GM19099 (cell line): ENCODE results near the gene PTK7.
A peak's percentile ranks its signal among the peaks of the same experiment; 100 is the strongest.

Experiments
- POLR2A ChIP-seq: IDR thresholded peaks from 3 replicates; pipeline ENCODE4 v1.6.1; 2011; ENCODE audit warnings: low read depth; ENCODE audit not compliant: insufficient read length; ENCODE audit errors: extremely low read depth

The PTK7 gene

GRCh38 chr6:43050981-43051380 is 25.1 kb upstream of the PTK7 start:
- no peak for TF ChIP-seq POLR2A

GRCh38 chr6:43052225-43052841 is 23.8 kb upstream of the PTK7 start:
- TF ChIP-seq POLR2A: no peak

GRCh38 chr6:43052842-43053544 is 23.1 kb upstream of the PTK7 start:
- no peak for TF ChIP-seq POLR2A

DNA sequence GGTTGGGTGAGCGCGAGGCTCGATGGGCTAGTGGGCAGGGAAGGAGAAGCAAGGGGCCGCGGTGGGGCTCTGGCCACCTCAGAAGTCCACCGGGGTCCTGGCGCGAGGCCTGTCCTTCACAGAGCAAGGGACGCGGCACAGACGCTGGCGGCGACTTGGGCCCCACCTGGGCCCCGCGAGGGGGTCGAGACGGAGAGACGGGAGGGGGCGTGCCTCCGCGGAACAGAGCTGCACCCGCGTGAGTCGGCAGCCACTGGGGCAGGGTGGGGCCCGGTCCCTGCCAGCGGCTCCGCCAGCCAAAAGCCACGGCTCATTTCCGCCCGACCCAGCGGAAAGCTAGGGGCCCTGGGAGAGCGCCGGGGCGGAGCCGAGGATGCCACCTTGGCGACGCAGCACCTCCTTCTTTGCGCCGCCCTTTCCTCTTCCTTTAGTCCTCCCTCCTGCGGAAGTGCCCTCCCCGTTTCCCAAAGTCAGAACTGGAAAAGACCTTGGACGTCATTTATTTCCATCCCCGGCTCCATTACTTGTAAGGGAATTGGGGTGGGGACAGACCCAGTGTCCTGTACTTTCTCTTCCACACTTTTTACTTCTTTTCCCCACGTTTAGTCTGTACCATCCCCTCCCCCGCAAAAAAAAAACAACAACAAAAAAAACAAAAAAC is 22.4 kb upstream of the PTK7 start, which contains the start of gene CUL7:
Gene CUL7, minus strand, starts transcription at position 307 of the 661 bp plus-strand sequence. CDS start 1,063 bp downstream, outside the sequence.
- TF ChIP-seq POLR2A: peak; percentile 91

DNA sequence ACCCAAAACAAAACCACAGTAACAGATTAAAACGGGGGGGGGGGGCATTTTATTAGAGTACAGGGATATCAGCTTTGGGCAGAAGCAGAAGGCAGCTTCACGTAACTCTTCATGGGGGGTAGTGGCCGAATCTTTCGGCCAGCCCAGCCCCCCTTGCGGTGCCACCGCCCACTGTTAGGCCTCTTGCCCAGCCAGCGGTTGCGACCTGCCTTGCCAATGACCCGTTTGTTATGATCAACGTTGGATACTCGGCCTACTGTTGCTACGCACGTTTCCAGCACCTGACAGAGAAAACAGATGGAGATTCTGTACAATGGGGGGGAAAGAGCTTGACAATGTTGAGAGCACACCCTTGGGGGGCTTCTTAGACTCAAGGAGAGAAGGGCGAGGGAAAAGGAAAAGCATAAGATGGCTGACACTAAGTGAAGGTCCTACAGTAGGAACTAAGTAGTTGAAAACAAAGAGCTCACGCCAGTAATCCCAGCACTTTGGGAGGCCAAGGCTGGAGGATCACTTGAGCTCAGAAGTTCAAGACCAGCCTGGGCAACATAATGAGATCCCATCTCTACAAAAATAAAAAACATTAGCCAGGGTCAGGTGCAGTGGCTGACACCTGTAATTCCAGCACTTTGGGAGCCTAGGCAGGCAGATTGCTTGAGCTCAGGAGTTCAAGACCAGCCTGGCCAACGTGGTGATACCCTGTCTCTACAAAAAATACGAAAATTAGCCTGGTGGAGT is 21.7 kb upstream of the PTK7 start:
- TF ChIP-seq POLR2A: no peak

- TF ChIP-seq POLR2A: no peak
Observed at GRCh38 chr6:43055966-43056365, 20.1 kb upstream of the PTK7 start.

GRCh38 chr6:43058531-43058930 is 17.6 kb upstream of the PTK7 start:
- TF ChIP-seq POLR2A: no peak

DNA sequence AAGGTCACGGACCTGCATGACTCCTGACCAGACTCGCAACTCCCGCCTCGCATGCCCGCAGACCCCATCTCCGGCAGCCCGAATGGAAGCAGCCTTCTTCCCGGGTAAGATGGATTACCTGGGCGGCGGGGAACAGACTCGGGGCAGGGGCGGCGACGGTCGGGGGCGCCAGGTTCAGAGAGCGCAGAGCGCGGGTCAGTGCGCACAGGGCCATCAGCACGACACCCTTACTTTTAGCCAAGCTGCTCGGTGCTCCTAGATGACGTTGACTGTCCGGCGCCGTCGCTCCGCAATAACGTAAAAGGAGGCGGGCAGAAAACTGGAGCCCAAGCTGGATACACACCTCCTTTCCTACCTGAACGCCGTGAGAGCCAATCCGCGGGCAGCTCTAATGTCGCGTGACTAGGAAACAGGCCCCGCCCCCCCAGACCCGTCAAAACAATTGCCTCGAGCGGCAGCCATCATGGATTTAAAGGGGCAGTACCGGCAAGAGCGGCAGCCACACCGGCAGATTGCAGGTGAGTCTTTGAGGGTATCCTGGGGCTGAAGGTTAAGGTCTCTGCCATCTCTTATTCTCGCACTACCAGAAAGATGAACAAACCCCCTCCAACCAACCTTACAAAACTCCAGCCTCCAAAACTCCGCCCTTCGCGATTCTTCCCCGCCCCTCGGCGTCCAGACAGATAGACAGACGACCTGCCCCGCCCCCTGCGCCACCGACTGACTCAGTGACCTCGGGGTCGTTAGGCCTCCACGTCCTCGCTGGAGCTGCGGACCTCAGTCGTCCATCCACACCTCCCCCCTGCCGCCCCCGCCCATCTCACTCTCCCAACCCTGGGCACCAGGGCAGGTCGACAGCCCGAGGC is 16.7 kb upstream of the PTK7 start, which contains the start of the genes KLC4 and MRPL2:
Gene KLC4, plus strand, starts transcription at position 464 of the 866 bp plus-strand sequence. CDS start 1,705 bp downstream, outside the sequence.
Gene MRPL2, minus strand, starts transcription at position 267 of the 866 bp plus-strand sequence. Its CDS starts 53 bp downstream, at position 214.
- TF ChIP-seq POLR2A: peak; percentile 93

- no peak for TF ChIP-seq POLR2A
Observed at GRCh38 chr6:43060034-43060754, 15.9 kb upstream of the PTK7 start.

- TF ChIP-seq POLR2A: no peak
Observed at GRCh38 chr6:43060755-43061633, 15.1 kb upstream of the PTK7 start.

- no peak for TF ChIP-seq POLR2A
Observed at GRCh38 chr6:43061861-43062260, 14.3 kb upstream of the PTK7 start.

DNA sequence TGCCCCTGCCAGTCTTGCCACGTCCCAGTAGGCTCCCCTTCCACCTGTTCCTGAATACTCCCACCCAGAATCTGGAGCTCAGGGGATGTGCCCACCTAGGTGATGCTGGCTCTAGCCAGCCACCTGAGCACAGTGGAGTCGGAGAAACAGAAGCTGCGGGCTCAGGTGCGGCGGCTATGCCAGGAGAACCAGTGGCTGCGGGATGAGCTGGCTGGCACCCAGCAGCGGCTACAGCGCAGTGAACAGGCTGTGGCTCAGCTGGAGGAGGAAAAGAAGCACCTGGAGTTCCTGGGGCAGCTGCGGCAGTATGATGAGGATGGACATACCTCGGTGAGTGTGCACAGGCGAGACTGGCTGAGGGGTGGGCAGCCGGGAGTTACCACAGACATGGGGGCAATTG is 13.3 kb upstream of the PTK7 start:
- no peak for TF ChIP-seq POLR2A
